ENCODE results near the gene MAPKAP1.

- TF ChIP-seq, protein P1, sequence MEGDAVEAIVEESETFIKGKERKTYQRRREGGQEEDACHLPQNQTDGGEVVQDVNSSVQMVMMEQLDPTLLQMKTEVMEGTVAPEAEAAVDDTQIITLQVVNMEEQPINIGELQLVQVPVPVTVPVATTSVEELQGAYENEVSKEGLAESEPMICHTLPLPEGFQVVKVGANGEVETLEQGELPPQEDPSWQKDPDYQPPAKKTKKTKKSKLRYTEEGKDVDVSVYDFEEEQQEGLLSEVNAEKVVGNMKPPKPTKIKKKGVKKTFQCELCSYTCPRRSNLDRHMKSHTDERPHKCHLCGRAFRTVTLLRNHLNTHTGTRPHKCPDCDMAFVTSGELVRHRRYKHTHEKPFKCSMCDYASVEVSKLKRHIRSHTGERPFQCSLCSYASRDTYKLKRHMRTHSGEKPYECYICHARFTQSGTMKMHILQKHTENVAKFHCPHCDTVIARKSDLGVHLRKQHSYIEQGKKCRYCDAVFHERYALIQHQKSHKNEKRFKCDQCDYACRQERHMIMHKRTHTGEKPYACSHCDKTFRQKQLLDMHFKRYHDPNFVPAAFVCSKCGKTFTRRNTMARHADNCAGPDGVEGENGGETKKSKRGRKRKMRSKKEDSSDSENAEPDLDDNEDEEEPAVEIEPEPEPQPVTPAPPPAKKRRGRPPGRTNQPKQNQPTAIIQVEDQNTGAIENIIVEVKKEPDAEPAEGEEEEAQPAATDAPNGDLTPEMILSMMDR (IDR thresholded peaks at IDR 0.05) = no peak
- no peak for TF ChIP-seq POLR2A (IDR thresholded peaks at IDR 0.05)
Measured at GRCh38 chr9:125629446-125629845, 77.6 kb downstream of the MAPKAP1 start.
